Upper lobe of right lung (tissue), 1 donor: ENCODE data around the gene PCDHGB2. TPM values are rescaled to one million over a fixed set of nuclear protein-coding genes. Genes with fewer than 3 reads are reported as not detected.

Experiments
- ATAC-seq: fragments of 200-7000 bp; cut with Tn5 transposase; one replicate; pipeline ENCODE4 v1.9.1; 2020; ENCODE audit warnings: mild to moderate bottlenecking, moderate library complexity
- DNase-seq: peaks from one replicate; pipeline ENCODE4 v3.0.0-alpha.2; 2020
- H3K27ac ChIP-seq: fragments of 200-600 bp; one replicate; pipeline ENCODE4 v1.8.0; 2022
- H3K27me3 ChIP-seq: fragments of 200-600 bp; one replicate; pipeline ENCODE4 v1.8.0; 2022; ENCODE audit warnings: mild to moderate bottlenecking
- H3K36me3 ChIP-seq: fragments of 200-600 bp; one replicate; pipeline ENCODE4 v1.8.0; 2022
- H3K4me1 ChIP-seq: fragments of 200-600 bp; one replicate; pipeline ENCODE4 v1.8.0; 2022
- H3K4me3 ChIP-seq: fragments of 200-600 bp; one replicate; pipeline ENCODE4 v1.8.0; 2022; ENCODE audit warnings: mild to moderate bottlenecking
- H3K9me3 ChIP-seq: fragments of 200-600 bp; one replicate; pipeline ENCODE4 v1.8.0; 2022
- CTCF ChIP-seq: fragments of 200-600 bp; IDR thresholded peaks from one replicate; pipeline ENCODE4 v1.8.0; 2022; ENCODE audit warnings: antibody characterized with exemption
- intact Hi-C: fragments of 100-400 bp; cut with DNase I; formaldehyde crosslinking; loops from one replicate; pipeline ENCODE4 v1.11.0; 2022
- total RNA-seq: library from RNA; stranded (reverse); fragmentation: NEBNext Ultra II Directional; extraction: Animal tissue kit (Norgen Biotek cat#: 25700); gene quantifications from one replicate; pipeline ENCODE4 v1.2.1, GENCODE V29; 2021
- donor health status: DM: no; HTN: yes; CAD: no; lungs with severe emphysema.

The PCDHGB2 gene
- total RNA-seq, 1 donor from 2014 or later: 3.8 TPM

- ATAC-seq (no peak), DNase-seq (no peak)
- Histone ChIP-seq H3K4me3 (no peak overlapping the region), H3K9me3 (peaks cover 20% of the 10 kb centered on the region), H3K27ac (no peak overlapping the region), H3K36me3 (no peaks in the 10 kb centered on the region), H3K27me3 (peaks cover 13% of the 10 kb centered on the region), H3K4me1 (no peaks in the 10 kb centered on the region)
- intact Hi-C loops: no loop called here
- TF ChIP-seq CTCF: no peak
Measured at GRCh38 chr5:141356133-141356532, 3.7 kb upstream of the PCDHGB2 start.

DNA sequence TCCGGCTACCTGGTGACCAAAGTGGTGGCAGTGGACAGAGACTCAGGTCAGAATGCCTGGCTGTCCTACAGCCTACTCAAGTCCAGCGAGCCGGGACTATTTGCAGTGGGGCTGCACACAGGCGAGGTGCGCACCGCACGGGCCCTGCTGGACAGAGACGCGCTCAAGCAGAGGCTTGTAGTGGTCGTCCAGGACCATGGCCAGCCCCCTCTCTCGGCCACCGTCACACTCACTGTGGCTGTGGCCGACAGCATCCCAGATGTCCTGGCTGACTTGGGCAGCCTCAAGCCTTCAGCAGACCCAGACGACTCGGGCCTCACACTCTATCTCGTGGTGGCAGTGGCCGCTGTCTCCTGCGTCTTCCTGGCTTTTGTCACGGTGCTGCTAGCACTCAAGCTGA is 2.8 kb upstream of the PCDHGB2 start:
- no peak overlapping the region for H3K4me3 ChIP-seq
- H3K4me1 ChIP-seq: no peaks in the 10 kb centered on the region
- H3K9me3 ChIP-seq: peaks cover 20% of the 10 kb centered on the region
- ATAC-seq: no peak
- no peak for TF ChIP-seq CTCF
- peaks cover 13% of the 10 kb centered on the region for H3K27me3 ChIP-seq
- intact Hi-C loops: no loop called here
- no peaks in the 10 kb centered on the region for H3K36me3 ChIP-seq
- no peak for DNase-seq
- H3K27ac ChIP-seq: no peak overlapping the region

DNA sequence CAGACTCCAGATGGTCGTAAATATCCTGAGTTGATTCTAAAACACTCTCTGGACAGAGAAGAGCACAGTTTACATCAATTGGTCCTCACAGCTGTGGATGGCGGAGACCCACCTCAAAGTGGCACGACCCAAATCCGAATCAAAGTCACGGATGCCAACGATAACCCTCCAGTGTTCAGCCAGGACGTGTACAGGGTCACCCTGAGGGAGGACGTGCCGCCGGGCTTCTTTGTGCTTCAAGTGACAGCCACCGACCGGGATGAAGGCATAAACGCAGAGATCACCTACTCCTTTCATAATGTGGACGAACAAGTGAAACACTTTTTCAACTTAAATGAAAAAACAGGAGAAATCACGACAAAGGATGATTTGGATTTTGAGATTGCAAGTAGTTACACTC is 891 bp downstream of the PCDHGB2 start:
- Histone ChIP-seq H3K27me3 (peaks cover 27% of the 10 kb centered on the region), H3K4me3 (no peak overlapping the region), H3K9me3 (peaks cover 27% of the 10 kb centered on the region), H3K27ac (no peak overlapping the region), H3K4me1 (no peaks in the 10 kb centered on the region), H3K36me3 (no peaks in the 10 kb centered on the region)
- no peak for TF ChIP-seq CTCF
- intact Hi-C loops: no loop called here
- DNase-seq (no peak), ATAC-seq (no peak)

GRCh38 chr5:141362719-141363118 is 2.9 kb downstream of the PCDHGB2 start:
- intact Hi-C loops: no loop called here
- H3K9me3 ChIP-seq: peaks cover 23% of the 10 kb centered on the region
- ATAC-seq: no peak

DNA sequence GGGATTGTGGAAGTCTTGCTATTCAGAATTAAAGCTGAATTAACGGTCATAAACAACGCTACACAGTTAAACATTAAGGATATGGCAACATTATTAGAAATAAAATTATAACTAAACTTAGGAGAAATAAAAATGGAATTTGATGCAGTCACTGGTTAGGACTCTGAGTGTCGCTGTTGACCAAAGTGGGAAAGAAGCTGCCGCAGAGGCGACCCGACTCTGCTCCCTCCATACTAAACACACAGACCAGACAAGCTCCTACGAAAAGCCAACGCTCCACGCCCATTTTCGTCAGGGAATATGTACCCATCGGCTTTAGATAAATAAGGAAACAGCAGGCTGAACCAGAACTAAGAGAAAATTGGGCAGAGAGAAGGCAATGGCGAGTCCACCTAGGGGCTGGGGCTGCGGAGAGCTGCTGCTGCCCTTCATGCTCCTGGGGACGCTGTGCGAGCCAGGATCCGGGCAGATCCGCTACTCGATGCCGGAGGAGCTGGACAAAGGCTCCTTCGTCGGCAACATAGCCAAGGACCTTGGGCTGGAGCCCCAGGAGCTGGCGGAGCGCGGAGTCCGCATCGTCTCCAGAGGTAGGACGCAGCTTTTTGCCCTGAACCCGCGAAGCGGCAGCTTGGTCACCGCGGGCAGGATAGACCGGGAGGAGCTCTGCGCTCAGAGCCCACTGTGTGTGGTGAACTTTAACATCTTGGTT is 4.3 kb downstream of the PCDHGB2 start, which contains the start of gene PCDHGA5:
Gene PCDHGA5, plus strand, starts transcription at position 211 of the 709 bp plus-strand sequence. Its CDS starts 169 bp downstream, at position 380.
- H3K4me3 ChIP-seq: peak within 1 kb of the TSS; percentile 4
- intact Hi-C loops: no loop called here

More at GRCh38 chr5:141362719-141363118, 2.9 kb downstream of the PCDHGB2 start:
- H3K36me3 ChIP-seq: no peaks in the 10 kb centered on the region
- no peak for DNase-seq
- no peak overlapping the region for H3K4me3 ChIP-seq
- no peak overlapping the region for H3K27ac ChIP-seq
- no peaks in the 10 kb centered on the region for H3K4me1 ChIP-seq
- H3K27me3 ChIP-seq: peaks cover 36% of the 10 kb centered on the region
- TF ChIP-seq CTCF: no peak

More for the DNA sequence above, 4.3 kb downstream of the PCDHGB2 start, which contains the start of gene PCDHGA5:
- no peak for ATAC-seq
- peaks cover 14% of the 10 kb centered on the region for H3K9me3 ChIP-seq
- H3K4me1 ChIP-seq: no peaks in the 10 kb centered on the region
- no peak for DNase-seq
- H3K36me3 ChIP-seq: no peaks in the 10 kb centered on the region
- H3K27me3 ChIP-seq: peaks cover 36% of the 10 kb centered on the region
- H3K27ac ChIP-seq: no peak within 1 kb of the TSS
- TF ChIP-seq CTCF: peak; percentile 7
